Fibroblast of lung (primary cell): ENCODE results near the gene CYB561A3.

ENCODE experiments used
- CTCF ChIP-seq, 2 donors: IDR thresholded peaks in 1 of 2; conservative IDR thresholded peaks in 1 of 2; 1 replicate in 1 of 2; 2 replicates in 1 of 2; pipeline ENCODE4 v1.5.1; 2011 to 2012; ENCODE audit warnings: low read length in 2 of 2, control low read depth in 1 of 2, inconsistent platforms in 1 of 2, low read depth in 1 of 2, mild to moderate bottlenecking in 1 of 2
- EZH2 ChIP-seq: IDR thresholded peaks from 2 replicates; pipeline ENCODE4 v1.5.1; 2012; ENCODE audit warnings: low read length, control low read depth, mild to moderate bottlenecking; ENCODE audit errors: missing control alignments

- TF ChIP-seq CTCF (conservative IDR thresholded peaks at IDR 0.05 in 1 of 2, IDR thresholded peaks at IDR 0.05 in 1 of 2; ENCODE audit: low read depth in 1 of 2, low read length in 2 of 2), result no peak
- TF ChIP-seq EZH2, result no peak
These were observed 16.5 kb downstream of the CYB561A3 start for GRCh38 chr11:61345170-61345610.
